Neural cell (in vitro differentiated cells): ENCODE data around the gene PAFAH2. TPM values are rescaled to one million over a fixed set of nuclear protein-coding genes. Genes with fewer than 3 reads are reported as not detected.

ENCODE experiments used
- H2AFZ ChIP-seq: fragments of 200-600, 300-800 bp; sonication (generic), shearing (Covaris generic); 2 replicates; pipeline ENCODE4 v1.6.0; 2014; ENCODE audit warnings: low read depth, mild to moderate bottlenecking, antibody characterized with exemption, low read length, moderate library complexity
- H3F3A ChIP-seq: fragments of 200-600 bp; shearing (Covaris generic); 2 replicates; pipeline ENCODE4 v1.6.1; 2016; ENCODE audit warnings: mild to moderate bottlenecking, moderate library complexity, mixed read lengths, antibody characterized with exemption, low read length; ENCODE audit not compliant: insufficient read depth, poor library complexity, severe bottlenecking
- H3K27ac ChIP-seq: fragments of 200-600, 300-800 bp; sonication (generic), shearing (Covaris generic); 2 replicates; pipeline ENCODE4 v1.5.1; 2014; ENCODE audit warnings: mild to moderate bottlenecking, low read length, moderate library complexity
- H3K27me3 ChIP-seq: fragments of 300-800, 200-600 bp; sonication (generic), shearing (Covaris generic); 2 replicates; pipeline ENCODE4 v1.6.0; 2014; ENCODE audit warnings: mild to moderate bottlenecking, low read depth, low read length, moderate library complexity; ENCODE audit not compliant: insufficient read depth
- H3K36me3 ChIP-seq: fragments of 300-800, 200-600 bp; sonication (generic), shearing (Covaris generic); 2 replicates; pipeline ENCODE4 v1.5.1; 2014; ENCODE audit warnings: mild to moderate bottlenecking, antibody characterized with exemption, low read length, moderate library complexity; ENCODE audit not compliant: insufficient read depth
- H3K4me2 ChIP-seq: fragments of 300-800, 200-600 bp; sonication (generic), shearing (Covaris generic); 2 replicates; pipeline ENCODE4 v1.6.0; 2014; ENCODE audit warnings: mild to moderate bottlenecking, low read length
- H3K4me3 ChIP-seq: fragments of 300-800, 200-600 bp; sonication (generic), shearing (Covaris generic); 2 replicates; pipeline ENCODE4 v1.5.1; 2014; ENCODE audit warnings: mild to moderate bottlenecking, low read length, moderate library complexity
- H3K79me2 ChIP-seq: fragments of 200-600 bp; shearing (Covaris generic); replicated peaks from 2 replicates; pipeline ENCODE4 v1.6.0; 2014; ENCODE audit warnings: mild to moderate bottlenecking, low read length, moderate library complexity; ENCODE audit not compliant: insufficient read depth
- H3K9ac ChIP-seq: fragments of 300-800, 200-600 bp; sonication (generic), shearing (Covaris generic); 2 replicates; pipeline ENCODE4 v1.6.1; 2016; ENCODE audit warnings: mild to moderate bottlenecking, low read length, mixed read lengths
- H3K9me2 ChIP-seq: fragments of 200-600 bp; shearing (Covaris generic); 2 replicates; pipeline ENCODE4 v1.6.1; 2016; ENCODE audit warnings: mild to moderate bottlenecking, low read length, mixed read lengths; ENCODE audit not compliant: insufficient read depth
- H3K9me3 ChIP-seq: fragments of 200-600, 300-800 bp; sonication (generic), shearing (Covaris generic); 2 replicates; pipeline ENCODE4 v1.6.1; 2016; ENCODE audit warnings: mild to moderate bottlenecking, mixed run types, low read length, moderate library complexity, mixed read lengths
- H4K20me1 ChIP-seq: fragments of 200-600 bp; shearing (Covaris generic); 2 replicates; pipeline ENCODE4 v1.6.1; 2016; ENCODE audit warnings: mild to moderate bottlenecking, mixed run types; ENCODE audit not compliant: insufficient read depth
- CTCF ChIP-seq: fragments of 450-650 bp; IDR thresholded peaks from 2 replicates; pipeline ENCODE4 v1.5.1; 2014; ENCODE audit warnings: antibody characterized with exemption, mild to moderate bottlenecking, moderate library complexity; ENCODE audit not compliant: poor library complexity, severe bottlenecking
- EP300 ChIP-seq: fragments of 450-650 bp; conservative IDR thresholded peaks from 2 replicates; pipeline ENCODE4 v1.6.1; 2014; ENCODE audit warnings: antibody characterized with exemption, mild to moderate bottlenecking, moderate library complexity; ENCODE audit not compliant: poor library complexity, severe bottlenecking
- EZH2 ChIP-seq: fragments of 200-600, 300-800 bp; shearing (Covaris generic), sonication (generic); IDR thresholded peaks from 2 replicates; pipeline ENCODE4 v1.6.1; 2014; ENCODE audit warnings: antibody characterized with exemption, low read length, borderline replicate concordance, mild to moderate bottlenecking; ENCODE audit not compliant: insufficient read depth, poor library complexity, severe bottlenecking
- MXI1 ChIP-seq: fragments of 450-650 bp; conservative IDR thresholded peaks from 2 replicates; pipeline ENCODE4 v1.6.1; 2014; ENCODE audit warnings: antibody characterized with exemption, mild to moderate bottlenecking; ENCODE audit not compliant: poor library complexity, severe bottlenecking
- POLR2AphosphoS5 ChIP-seq: IDR thresholded peaks from 2 replicates; pipeline ENCODE4 v1.6.1; 2012
- RAD21 ChIP-seq: fragments of 450-650 bp; conservative IDR thresholded peaks from 2 replicates; pipeline ENCODE4 v1.6.1; 2014; ENCODE audit warnings: antibody characterized with exemption, mild to moderate bottlenecking, moderate library complexity
- REST ChIP-seq: IDR thresholded peaks from 2 replicates; pipeline ENCODE4 v1.6.1; 2012; ENCODE audit warnings: borderline replicate concordance
- SMC3 ChIP-seq: fragments of 450-650 bp; conservative IDR thresholded peaks from 2 replicates; pipeline ENCODE4 v1.6.1; 2014; ENCODE audit warnings: antibody characterized with exemption, mild to moderate bottlenecking, moderate library complexity; ENCODE audit not compliant: poor library complexity
- TAF1 ChIP-seq: IDR thresholded peaks from 2 replicates; pipeline ENCODE4 v1.6.1; 2012; ENCODE audit warnings: low read depth
- polyA plus RNA-seq: library from polyadenylated mRNA; depleted of rRNA; stranded (reverse); fragments of >200 nt; gene quantifications from 2 replicates; pipeline ENCODE4 v1.2.3, GENCODE V29; 2014

Gene PAFAH2
- polyA plus RNA-seq, 1 donor from 2014 or later, result 7.9 TPM

GRCh38 chr1:25973610-25974321 is 24.1 kb downstream of the PAFAH2 start:
- no peak overlapping the region for H2AFZ ChIP-seq
- H3K79me2 ChIP-seq, result no peaks in the 10 kb centered on the region
- H3K9ac ChIP-seq, result no peak overlapping the region
- TF ChIP-seq SMC3, result no peak
- no peak for TF ChIP-seq TAF1
- no peak for TF ChIP-seq EZH2
- no peak for TF ChIP-seq POLR2AphosphoS5
- TF ChIP-seq CTCF, result no peak
- no peak for TF ChIP-seq REST
- no peak for TF ChIP-seq EP300
- no peak for TF ChIP-seq MXI1
- TF ChIP-seq RAD21, result no peak
- no peaks in the 10 kb centered on the region for H4K20me1 ChIP-seq
- H3K9me2 ChIP-seq, result no peaks in the 10 kb centered on the region
- H3K27me3 ChIP-seq, result no peaks in the 10 kb centered on the region
- no peaks in the 10 kb centered on the region for H3K36me3 ChIP-seq
- H3K27ac ChIP-seq, result no peak overlapping the region
- H3K4me2 ChIP-seq, result no peak overlapping the region
- no peak overlapping the region for H3K4me3 ChIP-seq
- H3K9me3 ChIP-seq, result no peaks in the 10 kb centered on the region
- H3F3A ChIP-seq, result no peaks in the 10 kb centered on the region

- Histone ChIP-seq H4K20me1 (no peaks in the 10 kb centered on the region), H3K36me3 (no peaks in the 10 kb centered on the region), H3K9me3 (no peaks in the 10 kb centered on the region), H3K27me3 (no peaks in the 10 kb centered on the region), H3K9me2 (no peaks in the 10 kb centered on the region), H3K27ac (no peak overlapping the region), H2AFZ (no peak overlapping the region), H3K4me3 (no peak overlapping the region), H3K9ac (no peak overlapping the region), H3F3A (no peaks in the 10 kb centered on the region), H3K4me2 (no peak overlapping the region), H3K79me2 (no peaks in the 10 kb centered on the region)
- no peak for TF ChIP-seq MXI1
- TF ChIP-seq SMC3, result no peak
- TF ChIP-seq TAF1, result no peak
- TF ChIP-seq REST, result no peak
- no peak for TF ChIP-seq POLR2AphosphoS5
- no peak for TF ChIP-seq CTCF
- no peak for TF ChIP-seq EZH2
- no peak for TF ChIP-seq EP300
- no peak for TF ChIP-seq RAD21
These were observed 26.1 kb downstream of the PAFAH2 start for GRCh38 chr1:25971811-25972180.
